ENCODE results near the gene ANGPT4. TPM values are rescaled to one million over a fixed set of nuclear protein-coding genes. Genes with fewer than 3 reads are reported as not detected.

Gene ANGPT4
- total RNA-seq, 1 donor from 2014 or later = 0.24 TPM

GRCh38 chr20:826695-827323, 89.3 kb downstream of the ANGPT4 start:
- no peak for DNase-seq (ENCODE audit: low spot score)

GRCh38 chr20:825710-826421, 90.3 kb downstream of the ANGPT4 start:
- no peak for DNase-seq (ENCODE audit: low spot score)

GRCh38 chr20:824916-825315, 91.2 kb downstream of the ANGPT4 start:
- no peak for DNase-seq (ENCODE audit: low spot score)

GRCh38 chr20:824490-824889, 91.6 kb downstream of the ANGPT4 start:
- no peak for DNase-seq (ENCODE audit: low spot score)

GRCh38 chr20:823574-823902, 92.6 kb downstream of the ANGPT4 start:
- no peak for DNase-seq (ENCODE audit: low spot score)

GRCh38 chr20:822651-823573, 93.2 kb downstream of the ANGPT4 start:
- DNase-seq (ENCODE audit: low spot score) = no peak

GRCh38 chr20:821731-822065, 94.4 kb downstream of the ANGPT4 start:
- no peak for DNase-seq (ENCODE audit: low spot score)

GRCh38 chr20:821046-821730, 94.9 kb downstream of the ANGPT4 start:
- DNase-seq (ENCODE audit: low spot score) = no peak

GRCh38 chr20:820323-820953, 95.7 kb downstream of the ANGPT4 start:
- DNase-seq (ENCODE audit: low spot score) = no peak

Other genes with a start within 250 kb of the ANGPT4 start
- not detected for gene SCRT2, start 240.5 kb downstream of the ANGPT4 start, total RNA-seq (ENCODE audit: insufficient read depth, low replicate concordance)
- 1.7 TPM for gene SLC52A3, start 147.8 kb downstream of the ANGPT4 start, total RNA-seq (ENCODE audit: insufficient read depth, low replicate concordance)
- gene FAM110A, start 82.6 kb downstream of the ANGPT4 start, total RNA-seq (ENCODE audit: insufficient read depth, low replicate concordance) = 0.96 TPM
- not detected for gene RSPO4, start 86.0 kb upstream of the ANGPT4 start, total RNA-seq (ENCODE audit: insufficient read depth, low replicate concordance)
- 14.9 TPM for gene PSMF1, start 202.3 kb upstream of the ANGPT4 start, total RNA-seq (ENCODE audit: insufficient read depth, low replicate concordance)